ENCODE data around the gene CCL3.

CCL3 gene

GRCh38 chr17:36129616-36130015, 39.7 kb upstream of the CCL3 start:
- Histone ChIP-seq H3K4me3 (ENCODE audit: low read length, poor library complexity, severe bottlenecking) (no peak overlapping the region), H3F3A (ENCODE audit: low read depth) (no peaks in the 10 kb centered on the region), H2AFZ (ENCODE audit: low read length) (no peak overlapping the region), H3K9ac (ENCODE audit: low read depth, low read length, poor library complexity, severe bottlenecking) (no peak overlapping the region), H4K20me1 (ENCODE audit: insufficient read depth, low read length, poor library complexity, severe bottlenecking) (no peaks in the 10 kb centered on the region), H3K9me3 (ENCODE audit: insufficient read depth, low read depth, low read length) (peaks cover 11% of the 10 kb centered on the region; the same call in 1 of the 2 replicates), H3K4me2 (ENCODE audit: low read depth, low read length, poor library complexity, severe bottlenecking) (no peak overlapping the region), H3K9me2 (replicated peaks; ENCODE audit: low read depth, low read length) (no peaks in the 10 kb centered on the region), H3K36me3 (ENCODE audit: insufficient read depth, low read length) (no peaks in the 10 kb centered on the region), H3K79me2 (ENCODE audit: insufficient read depth, low read length) (no peaks in the 10 kb centered on the region), H3K4me1 (ENCODE audit: insufficient read depth, low read length, poor library complexity, severe bottlenecking) (peaks cover 7% of the 10 kb centered on the region), H3K27me3 (ENCODE audit: insufficient read depth, low read length, poor library complexity, severe bottlenecking) (no peaks in the 10 kb centered on the region)
- TF ChIP-seq CTCF (conservative IDR thresholded peaks at IDR 0.05; ENCODE audit: low read length) (no peak), EZH2phosphoT487 (IDR thresholded peaks at IDR 0.05; ENCODE audit: borderline replicate concordance) (no peak)

GRCh38 chr17:36128411-36128978, 38.6 kb upstream of the CCL3 start:
- no peaks in the 10 kb centered on the region for H3F3A ChIP-seq (ENCODE audit: low read depth)
- H3K4me3 ChIP-seq (ENCODE audit: low read length, poor library complexity, severe bottlenecking): no peak overlapping the region
- no peaks in the 10 kb centered on the region for H3K27me3 ChIP-seq (ENCODE audit: insufficient read depth, low read length, poor library complexity, severe bottlenecking)
- H3K4me1 ChIP-seq (ENCODE audit: insufficient read depth, low read length, poor library complexity, severe bottlenecking): peaks cover 7% of the 10 kb centered on the region
- no peaks in the 10 kb centered on the region for H4K20me1 ChIP-seq (ENCODE audit: insufficient read depth, low read length, poor library complexity, severe bottlenecking)
- no peaks in the 10 kb centered on the region for H3K79me2 ChIP-seq (ENCODE audit: insufficient read depth, low read length)
- H3K9me2 ChIP-seq (replicated peaks; ENCODE audit: low read depth, low read length): no peaks in the 10 kb centered on the region
- no peaks in the 10 kb centered on the region for H3K36me3 ChIP-seq (ENCODE audit: insufficient read depth, low read length)
- no peak overlapping the region for H3K4me2 ChIP-seq (ENCODE audit: low read depth, low read length, poor library complexity, severe bottlenecking)
- no peak for TF ChIP-seq CTCF (conservative IDR thresholded peaks at IDR 0.05; ENCODE audit: low read length)
- no peak for TF ChIP-seq EZH2phosphoT487 (IDR thresholded peaks at IDR 0.05; ENCODE audit: borderline replicate concordance)
- H3K9ac ChIP-seq (ENCODE audit: low read depth, low read length, poor library complexity, severe bottlenecking): no peak overlapping the region
- peaks cover 11% of the 10 kb centered on the region; the same call in 1 of the 2 replicates for H3K9me3 ChIP-seq (ENCODE audit: insufficient read depth, low read depth, low read length)
- H2AFZ ChIP-seq (ENCODE audit: low read length): no peak overlapping the region

- no peak overlapping the region for H2AFZ ChIP-seq (ENCODE audit: low read length)
- peaks cover 7% of the 10 kb centered on the region for H3K4me1 ChIP-seq (ENCODE audit: insufficient read depth, low read length, poor library complexity, severe bottlenecking)
- no peak overlapping the region for H3K4me2 ChIP-seq (ENCODE audit: low read depth, low read length, poor library complexity, severe bottlenecking)
These were observed 38.0 kb upstream of the CCL3 start for GRCh38 chr17:36127911-36128310.

More at GRCh38 chr17:36127911-36128310, 38.0 kb upstream of the CCL3 start:
- Histone ChIP-seq H3K9me3 (ENCODE audit: insufficient read depth, low read depth, low read length) (peaks cover 11% of the 10 kb centered on the region; the same call in 1 of the 2 replicates), H4K20me1 (ENCODE audit: insufficient read depth, low read length, poor library complexity, severe bottlenecking) (no peaks in the 10 kb centered on the region), H3K9me2 (replicated peaks; ENCODE audit: low read depth, low read length) (no peaks in the 10 kb centered on the region), H3K9ac (ENCODE audit: low read depth, low read length, poor library complexity, severe bottlenecking) (no peak overlapping the region), H3K27me3 (ENCODE audit: insufficient read depth, low read length, poor library complexity, severe bottlenecking) (no peaks in the 10 kb centered on the region), H3K4me3 (ENCODE audit: low read length, poor library complexity, severe bottlenecking) (no peak overlapping the region), H3K79me2 (ENCODE audit: insufficient read depth, low read length) (no peaks in the 10 kb centered on the region), H3F3A (ENCODE audit: low read depth) (no peaks in the 10 kb centered on the region), H3K36me3 (ENCODE audit: insufficient read depth, low read length) (no peaks in the 10 kb centered on the region)
- TF ChIP-seq EZH2phosphoT487 (IDR thresholded peaks at IDR 0.05; ENCODE audit: borderline replicate concordance) (no peak), CTCF (conservative IDR thresholded peaks at IDR 0.05; ENCODE audit: low read length) (no peak)

Measured in Loucy (cell line).